ENCODE measurements around the gene PTPRD. TPM values are rescaled to one million over a fixed set of nuclear protein-coding genes. Genes with fewer than 3 reads are reported as not detected.

Gene PTPRD
- total RNA-seq, 1 experiment from 2014 or later: 1.8 TPM

DNA sequence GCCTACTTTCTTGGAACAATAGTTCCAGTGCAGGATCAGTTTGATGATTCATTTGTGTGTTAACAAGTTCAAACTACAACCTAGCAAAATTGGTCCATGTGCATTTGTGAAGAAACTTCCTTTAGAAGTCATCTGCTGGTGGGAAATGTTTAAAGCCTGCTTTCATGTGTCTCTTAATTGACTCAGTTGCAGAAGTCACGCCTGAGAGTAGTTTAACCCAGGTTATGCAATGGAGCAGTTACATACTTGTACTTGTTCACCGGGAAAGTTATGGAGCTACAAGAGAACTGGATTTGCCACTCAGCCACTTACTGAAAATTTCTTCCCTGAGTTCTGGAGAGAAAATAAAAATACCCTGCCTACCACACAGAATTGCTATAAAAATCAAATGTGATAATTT lies 1397.8 kb downstream of the PTPRD start:
- CTCF ChIA-PET: no interaction called here
- no peaks in the 10 kb centered on the region for H3K9me3 Mint-ChIP-seq (ENCODE audit: low read depth, unreplicated experiment)
- TF ChIP-seq CTCF (IDR thresholded peaks at IDR 0.05; ENCODE audit: unreplicated experiment): no peak
- no peaks in the 10 kb centered on the region for H3K27me3 Mint-ChIP-seq (ENCODE audit: unreplicated experiment)
- no peaks in the 10 kb centered on the region for H3K4me1 Mint-ChIP-seq (ENCODE audit: low read depth, unreplicated experiment)
- no peaks in the 10 kb centered on the region for H3K36me3 Mint-ChIP-seq (ENCODE audit: insufficient read depth, unreplicated experiment)
- no TSS peak for BruUV-seq (replicated peaks)
- intact Hi-C loops (cut with micrococcal nuclease; ENCODE audit: unreplicated experiment): no loop called here
- H3K4me3 Mint-ChIP-seq (ENCODE audit: low read depth, unreplicated experiment): no peak overlapping the region
- H3K27ac Mint-ChIP-seq (ENCODE audit: unreplicated experiment): no peak overlapping the region
- no peak for DNase-seq

DNA sequence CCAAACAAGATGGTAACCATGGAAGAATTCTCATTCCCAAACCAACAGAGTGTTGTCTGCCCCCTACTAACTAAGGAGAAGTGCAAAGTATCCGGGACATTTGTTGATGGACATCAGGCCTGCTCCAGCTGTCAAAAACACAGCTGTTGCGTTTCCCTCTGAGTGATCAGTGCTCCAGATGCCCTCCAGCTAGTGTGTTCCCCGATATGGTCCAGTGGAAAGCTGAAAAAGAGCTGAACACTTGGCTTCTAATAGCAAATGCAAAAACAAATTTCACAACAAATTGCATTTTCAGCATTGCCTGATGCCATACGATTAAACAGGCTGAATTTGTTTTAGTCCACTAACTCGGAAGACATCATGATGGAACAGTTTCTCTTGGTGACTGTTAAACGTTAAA lies 1398.7 kb downstream of the PTPRD start:
- no peak for TF ChIP-seq CTCF (IDR thresholded peaks at IDR 0.05; ENCODE audit: unreplicated experiment)
- no peaks in the 10 kb centered on the region for H3K4me1 Mint-ChIP-seq (ENCODE audit: low read depth, unreplicated experiment)
- intact Hi-C loops (cut with micrococcal nuclease; ENCODE audit: unreplicated experiment): no loop called here
- no TSS peak for BruUV-seq (replicated peaks)
- no peak overlapping the region for H3K4me3 Mint-ChIP-seq (ENCODE audit: low read depth, unreplicated experiment)
- H3K27me3 Mint-ChIP-seq (ENCODE audit: unreplicated experiment): no peaks in the 10 kb centered on the region
- no peak for DNase-seq
- H3K27ac Mint-ChIP-seq (ENCODE audit: unreplicated experiment): no peak overlapping the region
- CTCF ChIA-PET: interaction anchor here (0.7 kb wide), 1 partner anchor 28 kb away, joined by 3 read pairs; no protein-coding TSS in a partner anchor
- no peaks in the 10 kb centered on the region for H3K9me3 Mint-ChIP-seq (ENCODE audit: low read depth, unreplicated experiment)
- H3K36me3 Mint-ChIP-seq (ENCODE audit: insufficient read depth, unreplicated experiment): no peaks in the 10 kb centered on the region

- H3K27ac Mint-ChIP-seq (ENCODE audit: unreplicated experiment): no peak overlapping the region
- H3K4me1 Mint-ChIP-seq (ENCODE audit: low read depth, unreplicated experiment): no peaks in the 10 kb centered on the region
- intact Hi-C loops (cut with micrococcal nuclease; ENCODE audit: unreplicated experiment): no loop called here
- H3K27me3 Mint-ChIP-seq (ENCODE audit: unreplicated experiment): no peaks in the 10 kb centered on the region
- no peak for TF ChIP-seq CTCF (IDR thresholded peaks at IDR 0.05; ENCODE audit: unreplicated experiment)
- BruUV-seq (replicated peaks): no TSS peak
- no peak overlapping the region for H3K4me3 Mint-ChIP-seq (ENCODE audit: low read depth, unreplicated experiment)
- H3K36me3 Mint-ChIP-seq (ENCODE audit: insufficient read depth, unreplicated experiment): no peaks in the 10 kb centered on the region
- no peaks in the 10 kb centered on the region for H3K9me3 Mint-ChIP-seq (ENCODE audit: low read depth, unreplicated experiment)
- no peak for DNase-seq
- CTCF ChIA-PET: no interaction called here
Measured at GRCh38 chr9:9212963-9213362, 1399.8 kb downstream of the PTPRD start.

DNA sequence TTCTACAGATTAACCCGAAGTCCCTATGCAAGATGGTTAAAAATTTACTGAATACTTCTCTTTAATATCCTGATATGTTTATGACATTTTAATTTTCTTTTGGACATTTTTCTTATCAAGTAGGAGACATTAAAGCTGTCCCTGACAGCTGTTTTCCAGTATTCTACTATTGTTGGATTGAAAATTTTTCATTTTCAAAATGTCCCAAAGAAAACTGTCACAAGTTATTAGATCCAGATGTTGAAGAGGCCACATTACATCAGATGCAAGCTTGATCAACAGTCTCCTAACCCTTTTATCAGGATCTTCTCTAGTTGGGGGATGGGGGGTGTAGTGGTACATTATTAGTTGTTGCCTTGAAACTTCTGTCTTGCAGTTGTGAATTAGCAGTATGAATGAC lies 1410.5 kb downstream of the PTPRD start:
- no peak overlapping the region for H3K27ac Mint-ChIP-seq (ENCODE audit: unreplicated experiment)
- no TSS peak for BruUV-seq (replicated peaks)
- no peak for DNase-seq
- H3K36me3 Mint-ChIP-seq (ENCODE audit: insufficient read depth, unreplicated experiment): no peaks in the 10 kb centered on the region
- H3K4me3 Mint-ChIP-seq (ENCODE audit: low read depth, unreplicated experiment): no peak overlapping the region
- no peak for TF ChIP-seq CTCF (IDR thresholded peaks at IDR 0.05; ENCODE audit: unreplicated experiment)
- no peaks in the 10 kb centered on the region for H3K27me3 Mint-ChIP-seq (ENCODE audit: unreplicated experiment)
- CTCF ChIA-PET: no interaction called here
- intact Hi-C loops (cut with micrococcal nuclease; ENCODE audit: unreplicated experiment): no loop called here
- H3K4me1 Mint-ChIP-seq (ENCODE audit: low read depth, unreplicated experiment): no peaks in the 10 kb centered on the region
- H3K9me3 Mint-ChIP-seq (ENCODE audit: low read depth, unreplicated experiment): no peaks in the 10 kb centered on the region

Measured in Calu3 (cell line).